ENCODE results near the gene BMP6. TPM values are rescaled to one million over a fixed set of nuclear protein-coding genes. Genes with fewer than 3 reads are reported as not detected.

BMP6 gene
- total and polyA plus RNA-seq, 2 of the 8 experiments (the other 6 are each of a cell fraction or from before 2014, with no cell fraction given): 2.0 to 2.1 TPM

DNA sequence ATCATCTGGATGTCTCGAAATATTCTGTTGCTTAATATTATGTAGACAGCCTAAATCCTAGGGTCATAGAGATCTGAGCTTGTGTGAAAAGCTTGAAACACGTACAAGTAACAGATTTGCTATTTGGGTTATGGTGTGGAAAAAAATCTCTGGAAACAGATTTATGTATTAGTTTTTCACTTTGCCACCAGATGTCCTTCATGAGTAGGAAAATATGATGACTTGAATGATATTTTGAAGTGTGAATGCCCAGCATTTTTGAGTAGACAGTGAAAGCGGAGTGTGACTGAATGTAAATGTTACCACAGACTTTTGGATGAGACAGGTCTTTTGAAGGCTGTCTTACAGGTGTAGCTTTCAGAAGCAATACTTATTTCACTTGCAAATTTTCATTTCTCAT, 4.2 kb upstream of the BMP6 start (continued):
- TF ChIP-seq CHD7 (IDR thresholded peaks at IDR 0.05; ENCODE audit: insufficient replicate concordance, low read length): no peak

Data from H1 (cell line).